ENCODE measurements around the gene KRTAP10-7.
A peak's percentile ranks its signal among the peaks of the same experiment; 100 is the strongest.
"Not testable (repeated sequence)": the region's sequence is repeated elsewhere in the genome, so short reads cannot be mapped to it uniquely, and the experiment has no call there.

KRTAP10-7 gene

DNA sequence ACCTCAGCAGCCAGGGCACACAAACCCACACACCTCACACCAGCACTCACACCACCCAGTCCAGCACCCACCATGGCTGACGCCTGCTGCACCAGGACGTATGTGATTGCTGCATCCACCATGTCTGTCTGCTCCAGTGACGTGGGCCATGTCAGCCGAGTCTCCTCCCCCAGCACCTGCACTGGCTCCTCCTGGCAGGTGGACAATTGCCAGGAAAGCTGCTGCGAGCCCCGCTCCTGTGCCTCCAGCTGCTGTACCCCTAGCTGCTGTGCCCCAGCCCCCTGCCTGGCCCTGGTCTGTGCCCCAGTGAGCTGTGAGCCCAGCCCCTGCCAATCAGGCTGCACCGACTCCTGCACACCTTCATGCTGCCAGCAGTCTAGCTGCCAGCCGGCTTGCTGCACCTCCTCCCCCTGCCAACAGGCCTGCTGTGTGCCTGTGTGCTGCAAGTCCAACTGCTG lies 11.7 kb downstream of the KRTAP10-7 start, which contains the start of gene KRTAP10-8:
Gene KRTAP10-8, plus strand, starts transcription at position 51 of the 458 bp plus-strand sequence. Its CDS starts 22 bp downstream, at position 73.
- no peak for DNase-seq (ENCODE audit: low read depth)

GRCh38 chr21:44612669-44613229 lies 12.4 kb downstream of the KRTAP10-7 start:
- no peak for DNase-seq (ENCODE audit: low read depth)

DNA sequence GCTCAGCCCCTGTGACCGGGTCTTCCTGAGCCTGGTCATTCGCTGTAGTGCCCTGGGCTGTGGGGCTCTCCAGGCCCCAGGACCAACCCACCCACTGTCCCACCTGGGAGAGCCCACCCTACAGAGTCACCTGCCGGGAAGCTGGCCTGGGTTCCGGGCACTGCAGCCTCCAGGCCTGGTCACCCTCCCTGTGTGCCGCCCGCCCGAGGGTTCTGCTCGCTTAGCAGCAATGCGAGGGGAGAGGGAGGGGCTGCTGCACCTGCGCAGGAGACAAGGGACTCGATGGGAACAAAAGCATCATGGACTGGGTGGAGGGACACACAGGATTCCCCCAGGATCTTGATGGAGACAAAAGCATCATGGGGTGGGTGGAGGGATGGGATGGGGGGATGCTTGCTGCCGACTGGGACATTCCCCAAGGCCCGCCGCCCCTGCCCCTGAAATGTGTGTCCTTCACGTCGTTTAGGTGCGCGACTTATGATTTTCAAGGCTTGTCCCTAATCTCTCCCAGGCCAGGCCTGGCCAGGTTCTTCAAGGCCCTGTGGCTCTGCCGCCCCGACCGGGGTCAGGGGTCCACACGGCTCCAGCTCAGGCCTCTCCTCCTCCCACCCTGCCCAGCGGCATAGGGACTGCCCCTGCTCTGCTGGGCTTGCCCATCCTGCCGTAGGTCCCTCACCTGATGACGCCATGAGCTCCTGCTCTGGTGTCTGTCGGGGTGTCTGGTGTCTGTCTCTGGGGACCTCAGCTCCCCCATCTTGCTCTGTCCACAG lies 13.2 kb downstream of the KRTAP10-7 start:
- no peak for DNase-seq (ENCODE audit: low read depth)

DNA sequence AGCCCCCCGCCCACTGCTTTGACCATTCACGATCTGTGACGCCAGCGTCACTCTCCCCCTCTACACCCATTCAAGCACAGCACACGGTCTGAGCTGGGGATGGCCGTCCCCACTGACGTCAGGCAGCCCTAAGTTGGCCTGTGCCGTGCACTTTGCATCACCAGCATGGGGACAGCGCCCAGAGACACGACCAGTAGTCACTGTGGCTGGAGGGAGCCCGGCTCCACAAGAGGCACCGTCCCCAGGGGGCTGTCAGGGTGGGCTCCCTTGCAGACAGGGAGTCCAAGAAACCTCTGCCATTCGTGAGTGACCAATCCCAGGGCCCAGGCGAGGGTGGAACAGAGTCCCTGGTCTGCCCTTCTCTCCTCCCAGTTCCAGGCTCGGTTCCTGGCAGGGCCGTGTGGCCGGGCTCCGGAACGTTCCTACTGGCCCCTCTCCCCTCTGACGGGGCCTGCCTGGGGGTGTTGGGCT lies 13.8 kb downstream of the KRTAP10-7 start:
- no peak for DNase-seq (ENCODE audit: low read depth)

- DNase-seq (ENCODE audit: low read depth), result no peak
These were observed 14.6 kb downstream of the KRTAP10-7 start for GRCh38 chr21:44614961-44615391.

DNA sequence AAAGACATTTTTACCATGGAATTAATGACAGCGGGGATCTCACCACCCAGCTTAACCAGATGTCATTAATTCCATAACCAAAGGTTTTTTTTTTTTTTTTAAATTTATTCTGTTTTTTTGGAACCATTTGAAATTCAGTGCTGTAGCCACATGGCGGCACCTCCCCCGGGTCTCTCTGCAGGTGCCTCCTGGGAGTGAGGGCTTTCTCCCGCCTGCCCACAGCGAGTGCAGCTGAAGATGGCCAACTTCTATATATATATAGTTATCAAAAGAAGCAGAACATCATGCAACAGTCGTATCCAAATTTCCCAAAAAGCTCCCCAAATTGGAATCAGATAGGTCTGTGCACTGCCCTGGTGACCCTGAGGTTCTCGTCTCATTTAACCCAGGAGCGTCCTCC lies 15.1 kb downstream of the KRTAP10-7 start:
- no peak for DNase-seq (ENCODE audit: low read depth)

GRCh38 chr21:44615911-44616590 lies 15.7 kb downstream of the KRTAP10-7 start:
- no peak for DNase-seq (ENCODE audit: low read depth)

- no peak for DNase-seq (ENCODE audit: low read depth)
These were observed 16.2 kb downstream of the KRTAP10-7 start for GRCh38 chr21:44616591-44616926.

- DNase-seq (ENCODE audit: low read depth), result no peak
These were observed 16.7 kb downstream of the KRTAP10-7 start for GRCh38 chr21:44617071-44617501.

GRCh38 chr21:44618504-44618903 lies 18.1 kb downstream of the KRTAP10-7 start:
- no peak for DNase-seq (ENCODE audit: low read depth)

DNA sequence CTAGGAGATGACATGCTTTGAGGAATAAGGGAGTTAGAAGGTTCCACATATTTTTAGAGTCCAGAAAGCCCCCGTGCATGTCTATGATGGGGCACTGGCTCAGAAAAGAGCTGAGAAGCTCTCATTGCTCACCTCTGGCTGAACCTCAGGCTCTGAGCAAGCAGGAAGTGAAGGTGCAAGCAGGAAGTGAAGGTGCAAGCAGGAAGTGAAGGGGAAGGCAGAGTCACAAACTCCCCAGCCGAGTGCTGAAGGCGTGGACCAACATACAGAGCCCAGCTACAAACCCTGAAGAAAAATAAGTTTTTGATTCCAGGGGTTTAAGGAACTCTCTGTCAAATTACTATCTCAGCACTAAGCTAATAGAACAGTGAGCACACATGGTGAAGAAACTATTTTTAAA lies 18.5 kb downstream of the KRTAP10-7 start:
- peak; percentile 43 for DNase-seq (ENCODE audit: low read depth)

DNA sequence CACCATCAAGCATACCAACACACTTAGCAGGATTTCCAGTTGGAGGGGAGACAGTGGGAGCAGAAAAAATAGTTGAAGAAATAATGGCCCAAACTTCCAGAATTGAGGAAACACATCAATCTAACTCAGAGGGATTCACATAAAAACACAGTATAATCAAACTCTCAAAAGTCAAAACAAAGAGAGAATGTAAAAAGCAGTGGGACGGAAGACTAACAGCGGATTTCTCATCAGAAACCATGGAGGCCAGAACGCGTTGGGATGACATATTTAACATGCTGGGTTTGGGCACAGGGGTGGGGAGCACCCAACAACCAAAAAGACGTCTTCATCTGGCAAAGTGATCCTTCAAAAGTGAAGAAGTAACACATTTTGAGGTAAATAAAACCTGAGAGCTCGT lies 19.5 kb downstream of the KRTAP10-7 start:
- DNase-seq (ENCODE audit: low read depth), result no peak

DNA sequence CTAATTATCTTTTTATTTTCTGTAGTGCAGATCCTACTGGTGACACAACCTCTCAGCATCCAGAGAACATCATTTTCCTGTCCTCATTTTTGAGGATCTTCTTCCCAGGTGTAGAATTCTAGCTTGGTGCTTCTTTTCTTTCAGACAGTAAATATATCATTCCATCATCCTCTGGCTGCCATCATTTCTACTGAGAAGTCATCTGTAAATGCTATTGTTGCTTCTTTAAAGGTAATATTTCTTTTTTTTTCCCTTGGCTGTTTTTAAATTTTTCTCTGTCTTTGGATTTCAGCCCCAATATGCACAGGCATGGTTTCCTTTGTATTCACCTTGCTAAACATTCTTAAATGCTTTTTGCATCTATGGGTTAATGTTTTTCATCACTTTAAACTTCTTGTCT lies 23.2 kb downstream of the KRTAP10-7 start:
- DNase-seq (ENCODE audit: low read depth), result no peak

DNA sequence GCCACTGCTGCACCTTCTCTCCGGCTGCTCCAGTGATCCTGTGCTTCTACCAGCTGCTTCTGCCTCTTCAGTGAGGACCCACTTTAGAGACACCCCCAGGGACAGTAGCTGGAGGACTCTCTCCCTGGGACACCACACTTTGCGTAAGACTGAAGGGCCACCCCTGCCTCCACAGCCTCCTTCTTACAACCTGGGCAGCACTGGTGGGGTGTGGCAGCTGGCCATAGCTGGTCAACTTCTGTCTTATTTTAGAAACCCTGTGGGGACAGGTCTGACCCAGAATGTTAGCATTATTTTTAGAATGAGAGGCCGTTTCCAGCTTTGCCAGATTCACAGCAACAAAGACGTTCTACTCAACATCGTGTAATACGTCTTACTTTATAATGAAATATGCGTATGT lies 25.4 kb downstream of the KRTAP10-7 start:
- DNase-seq (ENCODE audit: low read depth), result no peak

DNA sequence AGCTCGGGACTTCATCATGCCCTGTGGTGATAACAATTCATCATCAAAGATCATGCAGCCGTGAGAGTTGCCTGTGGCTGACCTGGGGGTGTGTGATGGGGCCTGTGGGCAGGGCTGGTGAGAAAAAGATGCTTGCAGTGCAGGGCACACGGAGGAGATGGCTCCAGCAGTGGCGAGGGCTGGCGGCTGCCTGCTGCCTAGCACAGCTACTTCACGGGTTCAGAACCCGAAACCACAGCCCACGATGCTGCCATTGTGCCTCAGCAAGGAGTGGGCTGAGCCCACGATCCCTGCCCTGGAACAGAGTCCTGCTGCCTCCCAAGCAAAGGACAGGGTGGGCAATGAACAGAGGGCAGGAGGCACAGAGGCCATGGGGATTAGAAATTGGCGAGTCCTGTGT lies 25.9 kb downstream of the KRTAP10-7 start:
- DNase-seq (ENCODE audit: low read depth), result no peak

DNA sequence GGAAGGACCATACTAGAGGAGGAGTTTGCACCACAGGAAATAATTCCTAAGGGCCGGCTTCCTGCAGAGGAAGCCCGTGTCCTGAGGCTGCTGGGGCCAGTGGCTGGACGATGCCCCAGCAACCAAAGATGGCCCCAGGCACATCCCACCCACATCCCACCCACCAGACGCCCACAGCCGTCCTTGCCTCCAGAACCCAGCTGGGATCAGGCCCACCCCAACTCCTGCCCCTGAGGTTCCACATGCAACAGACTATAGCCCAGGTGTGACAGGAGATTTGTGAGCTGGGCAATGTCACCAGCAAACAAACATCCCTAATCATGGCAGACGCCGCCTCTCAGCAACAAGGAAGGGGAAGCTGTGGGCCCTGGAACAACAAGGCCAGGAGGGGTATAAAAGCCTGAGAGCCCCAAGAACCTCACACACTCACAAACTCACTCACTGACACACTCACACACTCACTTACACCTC lies 26.3 kb downstream of the KRTAP10-7 start, which contains the start of gene KRTAP10-9:
Gene KRTAP10-9, plus strand, starts transcription at position 421 of the 471 bp plus-strand sequence. CDS start 79 bp downstream, outside the sequence.
- DNase-seq (ENCODE audit: low read depth), result no peak

GRCh38 chr21:44627181-44627822 lies 26.9 kb downstream of the KRTAP10-7 start:
- DNase-seq (ENCODE audit: low read depth), result not testable (repeated sequence)

- DNase-seq (ENCODE audit: low read depth), result not testable (repeated sequence)
These were observed 27.4 kb downstream of the KRTAP10-7 start for GRCh38 chr21:44627831-44628233.

DNA sequence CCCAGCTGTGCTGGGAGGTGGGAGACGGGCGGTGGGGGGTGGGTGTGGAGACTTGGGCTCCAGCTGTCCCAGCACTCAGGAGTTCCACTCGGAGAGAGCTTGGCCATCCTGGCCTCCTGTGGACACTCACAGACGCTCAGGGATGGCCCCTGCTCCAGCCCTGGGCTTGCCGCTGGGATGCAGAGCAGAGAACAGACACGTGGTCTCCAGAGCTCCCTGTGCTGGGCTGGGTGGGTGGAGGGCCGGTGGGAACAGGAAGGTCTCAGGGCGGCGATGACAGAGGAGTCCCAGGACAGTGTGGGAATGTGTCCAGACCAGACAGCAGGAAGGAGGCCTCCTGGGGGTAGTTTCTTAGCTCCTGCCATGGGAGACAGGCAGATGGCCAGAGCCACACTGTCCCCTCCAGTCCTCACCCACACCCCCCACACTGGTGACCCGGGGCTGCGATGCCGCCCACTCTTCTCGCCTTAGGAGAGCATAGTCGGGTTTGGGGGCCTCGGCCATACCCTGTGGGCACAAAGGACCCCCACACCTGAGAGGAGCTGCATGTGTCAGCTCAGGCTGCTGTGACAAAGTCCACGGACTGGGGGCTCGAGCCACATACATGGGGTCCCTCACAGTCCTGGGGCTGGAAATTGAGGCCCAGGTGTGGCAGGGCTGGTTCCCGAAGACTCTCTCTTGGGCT lies 28.5 kb downstream of the KRTAP10-7 start:
- DNase-seq (ENCODE audit: low read depth), result no peak

DNA sequence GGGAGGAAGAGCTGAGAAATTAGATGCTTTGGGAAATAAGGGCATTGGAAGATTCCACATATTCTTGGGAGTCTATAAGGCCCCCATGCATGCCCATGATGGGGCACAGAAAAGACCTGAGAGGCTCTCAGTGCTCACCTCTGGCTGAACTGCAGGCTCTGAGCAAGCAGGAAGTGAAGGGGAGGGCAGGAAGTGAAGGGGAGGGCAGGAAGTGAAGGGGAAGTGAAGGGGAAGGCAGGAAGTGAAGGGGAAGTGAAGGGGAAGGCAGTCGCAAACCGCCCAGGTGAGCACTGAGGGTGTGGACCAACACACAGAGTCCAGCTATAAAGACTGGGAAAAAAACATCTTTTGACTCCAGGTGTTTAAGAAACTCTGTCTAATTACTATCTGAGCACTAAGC lies 30.0 kb downstream of the KRTAP10-7 start:
- DNase-seq (ENCODE audit: low read depth), result no peak

DNA sequence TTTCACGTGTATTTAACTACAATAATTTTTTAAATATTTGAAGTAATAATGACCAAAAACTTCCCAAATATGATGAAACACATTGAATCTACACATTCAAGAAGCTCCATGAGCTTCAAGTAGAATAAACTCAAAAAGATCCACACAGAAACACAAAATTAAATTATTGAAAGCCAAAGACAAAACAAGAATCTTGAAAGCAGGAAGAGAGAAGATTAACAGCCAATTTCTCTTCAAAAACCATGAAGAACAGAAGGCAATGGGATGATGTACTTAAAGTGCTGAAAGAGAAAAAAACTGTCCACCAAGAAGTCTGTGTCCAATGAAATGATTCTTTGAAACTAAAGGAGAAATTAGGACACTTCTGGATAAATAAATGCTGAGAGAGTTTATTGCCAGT lies 31.7 kb downstream of the KRTAP10-7 start:
- no peak for DNase-seq (ENCODE audit: low read depth)
